Fibroblast of the aortic adventitia (primary cell): ENCODE results near the gene ZNF629. TPM values are rescaled to one million over a fixed set of nuclear protein-coding genes. Genes with fewer than 3 reads are reported as not detected.

ENCODE experiments used
- DNase-seq: peaks from one replicate; pipeline ENCODE4 v3.0.0-alpha.2; 2010; ENCODE audit warnings: low read depth
- H3K4me3 ChIP-seq: 2 replicates; pipeline ENCODE4 v1.5.1; 2011; ENCODE audit warnings: low read depth, mild to moderate bottlenecking, control low read depth, low read length, moderate library complexity
- total RNA-seq: library from RNA; depleted of rRNA; stranded (reverse); fragments of >200 nt; gene quantifications from 2 replicates; pipeline ENCODE4 v1.2.3, GENCODE V29; 2012; ENCODE audit warnings: low replicate concordance
- TF ChIP-seq, protein P1 (sequence below): IDR thresholded peaks from 2 replicates; pipeline ENCODE4 v1.5.1; 2011; ENCODE audit warnings: mild to moderate bottlenecking, low read length, control low read depth, inconsistent platforms; ENCODE audit not compliant: insufficient read depth

ZNF629 gene
- total RNA-seq, 1 donor = 15.0 TPM

DNA sequence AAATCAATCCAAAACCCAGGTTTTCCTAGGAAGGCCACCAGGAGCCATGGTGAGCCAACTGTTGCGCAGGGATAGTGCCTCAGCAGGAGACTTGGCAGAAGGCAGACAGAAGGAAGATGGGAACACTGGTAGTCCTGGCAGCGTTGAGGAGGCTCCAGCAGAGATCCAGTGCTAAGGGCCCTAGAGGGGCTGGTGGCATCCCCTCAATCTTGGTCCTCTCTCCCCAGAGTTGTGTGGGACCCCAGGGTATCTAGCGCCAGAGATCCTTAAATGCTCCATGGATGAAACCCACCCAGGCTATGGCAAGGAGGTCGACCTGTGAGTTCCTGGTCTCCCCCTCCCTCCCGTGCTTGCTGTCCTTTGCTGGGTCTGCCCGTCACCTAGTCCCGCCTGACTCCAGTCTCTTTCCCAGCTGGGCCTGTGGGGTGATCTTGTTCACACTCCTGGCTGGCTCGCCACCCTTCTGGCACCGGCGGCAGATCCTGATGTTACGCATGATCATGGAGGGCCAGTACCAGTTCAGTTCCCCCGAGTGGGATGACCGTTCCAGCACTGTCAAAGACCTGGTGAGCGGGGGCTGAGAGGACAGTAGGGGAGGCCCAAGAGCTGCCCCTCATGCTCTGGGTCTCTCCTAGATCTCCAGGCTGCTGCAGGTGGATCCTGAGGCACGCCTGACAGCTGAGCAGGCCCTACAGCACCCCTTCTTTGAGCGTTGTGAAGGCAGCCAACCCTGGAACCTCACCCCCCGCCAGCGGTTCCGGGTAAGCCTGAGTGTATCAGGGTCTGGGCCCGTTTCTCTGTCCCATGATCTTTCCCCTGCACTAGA lies 30.8 kb downstream of the ZNF629 start:
- TF ChIP-seq, protein P1, sequence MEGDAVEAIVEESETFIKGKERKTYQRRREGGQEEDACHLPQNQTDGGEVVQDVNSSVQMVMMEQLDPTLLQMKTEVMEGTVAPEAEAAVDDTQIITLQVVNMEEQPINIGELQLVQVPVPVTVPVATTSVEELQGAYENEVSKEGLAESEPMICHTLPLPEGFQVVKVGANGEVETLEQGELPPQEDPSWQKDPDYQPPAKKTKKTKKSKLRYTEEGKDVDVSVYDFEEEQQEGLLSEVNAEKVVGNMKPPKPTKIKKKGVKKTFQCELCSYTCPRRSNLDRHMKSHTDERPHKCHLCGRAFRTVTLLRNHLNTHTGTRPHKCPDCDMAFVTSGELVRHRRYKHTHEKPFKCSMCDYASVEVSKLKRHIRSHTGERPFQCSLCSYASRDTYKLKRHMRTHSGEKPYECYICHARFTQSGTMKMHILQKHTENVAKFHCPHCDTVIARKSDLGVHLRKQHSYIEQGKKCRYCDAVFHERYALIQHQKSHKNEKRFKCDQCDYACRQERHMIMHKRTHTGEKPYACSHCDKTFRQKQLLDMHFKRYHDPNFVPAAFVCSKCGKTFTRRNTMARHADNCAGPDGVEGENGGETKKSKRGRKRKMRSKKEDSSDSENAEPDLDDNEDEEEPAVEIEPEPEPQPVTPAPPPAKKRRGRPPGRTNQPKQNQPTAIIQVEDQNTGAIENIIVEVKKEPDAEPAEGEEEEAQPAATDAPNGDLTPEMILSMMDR = no peak
- H3K4me3 ChIP-seq = no peak overlapping the region
- no peak for DNase-seq

DNA sequence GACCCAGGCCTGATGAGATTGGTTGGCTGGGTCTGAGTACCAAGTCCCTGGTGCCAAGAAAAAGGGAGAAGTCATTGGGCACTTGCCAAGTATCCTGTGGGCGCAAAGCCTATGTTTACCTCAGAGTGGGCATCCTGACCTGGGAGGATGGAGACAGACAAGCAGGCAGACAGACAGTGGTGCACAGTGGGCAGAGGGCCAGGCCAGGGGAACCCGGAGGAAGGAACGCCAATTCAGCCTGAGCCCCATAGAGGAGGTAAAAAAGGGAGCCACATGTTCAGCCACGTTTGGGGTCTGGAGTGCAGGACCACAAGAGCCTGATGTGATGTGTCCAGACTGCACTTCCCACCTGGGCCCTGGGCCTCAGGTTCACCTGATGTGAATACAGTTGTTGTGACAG lies 33.4 kb downstream of the ZNF629 start:
- TF ChIP-seq, protein P1 = no peak
- H3K4me3 ChIP-seq = no peak overlapping the region
- no peak for DNase-seq

DNA sequence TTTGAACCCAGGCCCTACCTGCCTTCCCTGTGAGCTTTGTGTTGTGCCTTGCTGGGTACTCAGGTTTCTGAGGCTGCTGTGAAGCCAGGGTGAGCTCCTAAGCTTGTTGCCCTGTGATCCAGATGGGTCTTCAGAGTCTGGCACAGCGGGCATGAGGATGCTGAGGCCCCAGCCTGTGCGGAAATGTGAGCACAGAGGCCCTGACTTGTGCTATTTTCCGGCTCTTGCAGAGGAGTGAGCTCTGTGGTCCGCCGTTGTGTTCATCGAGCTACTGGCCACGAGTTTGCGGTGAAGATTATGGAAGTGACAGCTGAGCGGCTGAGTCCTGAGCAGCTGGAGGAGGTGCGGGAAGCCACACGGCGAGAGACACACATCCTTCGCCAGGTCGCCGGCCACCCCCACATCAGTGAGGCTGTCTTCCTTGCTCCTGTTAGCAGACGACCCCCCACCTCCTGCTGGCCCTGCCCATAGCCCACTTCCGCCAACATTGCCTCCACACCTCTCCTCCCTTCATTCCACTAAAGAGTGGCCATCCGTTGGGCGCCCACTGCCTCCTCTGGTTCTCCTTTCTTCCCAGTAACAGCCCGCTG lies 36.0 kb downstream of the ZNF629 start:
- TF ChIP-seq, protein P1 = no peak
- H3K4me3 ChIP-seq = no peak overlapping the region
- DNase-seq = no peak

DNA sequence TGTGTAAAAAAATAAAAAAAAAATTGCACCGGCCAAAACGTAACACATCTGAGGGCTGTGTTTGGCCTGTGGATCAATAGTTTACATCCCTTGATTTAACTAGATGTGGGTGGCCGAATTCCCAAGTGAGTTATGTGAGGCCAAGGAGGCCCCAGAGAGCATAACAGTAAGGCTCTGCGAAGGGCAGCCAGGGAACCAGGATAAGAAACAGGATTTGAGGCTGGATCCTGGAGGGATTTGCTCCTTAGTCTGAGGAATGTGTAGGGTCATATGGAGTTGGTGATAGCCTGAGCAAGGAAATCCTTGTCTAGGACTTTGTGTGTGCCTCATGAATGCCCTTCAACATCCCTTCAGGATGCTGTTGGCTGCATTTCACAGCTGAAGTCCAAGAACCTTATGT lies 36.8 kb downstream of the ZNF629 start:
- no peak for DNase-seq
- TF ChIP-seq, protein P1 = no peak
- no peak overlapping the region for H3K4me3 ChIP-seq

DNA sequence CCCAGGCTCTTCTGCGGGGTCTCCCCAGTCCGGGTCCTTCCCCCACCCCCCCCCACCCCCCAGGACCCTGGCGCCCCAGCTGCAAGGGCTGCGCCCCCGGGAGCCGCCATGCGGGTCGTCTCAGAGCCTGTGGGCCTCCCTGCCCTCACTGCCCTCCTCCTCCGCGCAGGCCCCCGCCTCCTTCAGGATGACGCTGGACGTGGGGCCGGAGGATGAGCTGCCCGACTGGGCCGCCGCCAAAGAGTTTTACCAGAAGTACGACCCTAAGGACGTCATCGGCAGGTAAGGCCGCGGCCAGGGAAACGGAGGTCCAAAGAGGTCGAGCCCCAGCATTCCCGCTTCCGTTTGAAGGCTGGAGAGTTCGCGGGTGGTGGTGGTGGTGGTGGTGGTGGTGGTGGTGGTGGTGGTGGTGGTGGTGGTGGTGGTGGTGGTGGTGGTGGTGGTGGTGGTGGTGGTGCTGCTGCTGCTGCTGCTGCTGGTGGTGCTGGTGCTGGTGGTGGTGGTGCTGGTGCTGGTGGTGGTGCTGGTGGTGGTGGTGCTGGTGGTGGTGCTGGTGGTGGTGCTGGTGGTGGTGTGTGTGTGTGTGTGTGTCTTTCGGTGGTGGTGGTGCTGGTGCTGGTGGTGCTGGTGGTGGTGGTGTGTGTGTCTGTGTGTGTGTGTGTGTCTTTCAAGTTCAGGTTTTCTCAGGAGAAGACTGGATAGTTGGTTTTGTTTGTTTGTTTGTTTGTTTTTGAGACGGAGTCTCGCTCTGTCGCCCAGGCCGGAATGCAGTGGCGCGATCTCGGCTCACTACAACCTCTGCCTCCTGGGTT lies 38.2 kb downstream of the ZNF629 start:
- TF ChIP-seq, protein P1 = no peak
- DNase-seq = peak; percentile 24
- peak overlapping the region; percentile 88 for H3K4me3 ChIP-seq

DNA sequence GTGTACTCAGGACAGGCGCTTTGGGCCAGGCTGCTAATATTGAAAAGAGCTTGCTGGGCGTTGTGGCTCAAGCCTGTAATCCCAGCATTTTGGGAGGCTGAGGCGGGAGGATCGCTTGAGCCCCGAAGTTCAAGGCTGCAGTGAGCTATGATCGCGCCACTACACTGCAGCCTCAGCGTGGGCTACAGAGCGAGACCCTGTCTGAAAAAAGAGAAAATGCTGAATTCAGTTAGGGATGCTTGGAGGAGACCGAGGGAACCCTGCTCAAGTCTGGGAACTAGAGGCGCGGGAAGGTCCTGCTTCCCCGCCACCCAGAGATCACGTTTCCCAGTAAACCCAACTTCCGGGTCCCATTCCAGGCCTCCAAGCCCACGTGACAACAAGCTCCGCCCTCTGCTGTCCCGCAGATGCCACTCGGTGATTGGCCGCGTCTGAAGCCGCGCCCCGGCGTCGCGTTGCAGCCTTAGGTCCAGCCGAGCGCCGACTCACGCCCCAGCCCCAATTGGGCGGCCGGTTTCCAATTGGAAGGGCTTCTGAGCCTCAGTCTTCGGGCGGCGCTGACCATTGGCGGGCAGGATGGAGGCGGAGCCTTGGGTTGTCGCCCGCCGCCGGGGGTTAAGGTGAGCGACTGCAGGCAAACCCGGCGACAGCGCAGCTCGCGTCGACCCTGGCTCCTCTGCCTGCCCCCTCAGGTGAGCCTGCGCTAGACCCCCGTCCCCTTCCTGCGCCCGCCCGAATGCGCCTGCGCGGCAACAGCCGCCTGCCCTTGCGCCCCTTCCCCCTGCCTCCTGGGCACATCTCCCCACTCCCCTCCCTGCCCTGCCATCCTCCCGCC lies 39.0 kb downstream of the ZNF629 start, which contains the start of gene PHKG2:
Gene PHKG2, plus strand, starts transcription at position 627 of the 835 bp plus-strand sequence. CDS start 396 bp downstream, outside the sequence.
- TF ChIP-seq, protein P1 = no peak
- peak; percentile 98 for DNase-seq
- H3K4me3 ChIP-seq = peak within 1 kb of the TSS; percentile 88
